ENCODE measurements around the gene ITGA6. TPM values are rescaled to one million over a fixed set of nuclear protein-coding genes. Genes with fewer than 3 reads are reported as not detected.

ITGA6 gene
- total and polyA plus RNA-seq, 2 donors from 2014 or later = 32.8 to 89.1 TPM

DNA sequence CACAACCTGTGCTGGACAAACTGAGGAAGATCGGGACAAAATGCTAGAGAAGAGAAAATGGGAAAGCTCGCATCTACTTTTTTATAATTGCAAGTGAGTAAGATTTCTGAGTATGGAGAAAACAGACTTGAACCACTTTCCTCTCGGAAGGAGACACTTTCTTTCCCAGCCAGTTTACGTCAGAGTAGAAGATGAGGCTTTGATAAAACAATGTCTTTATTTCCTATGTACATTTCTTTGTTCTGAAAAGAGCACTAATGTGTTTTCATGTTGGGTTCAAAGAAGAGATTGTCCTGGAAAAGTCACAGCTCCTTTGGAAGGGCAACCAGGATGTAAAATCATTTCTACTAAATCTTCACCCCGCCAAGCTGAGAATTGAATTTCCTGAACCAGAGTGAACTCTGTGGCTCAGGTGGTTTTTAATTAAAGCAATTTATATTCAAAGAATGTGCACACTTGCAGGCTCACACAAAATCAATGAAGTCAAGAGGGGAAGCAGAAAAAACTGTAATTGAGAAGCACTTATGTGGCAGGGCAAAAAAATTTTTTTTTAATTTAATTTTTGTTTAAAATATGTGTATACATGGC is 23.4 kb upstream of the ITGA6 start:
- intact Hi-C loops (cut with DNase I) = no loop called here
- Histone ChIP-seq H3K27me3 (ENCODE audit: control insufficient read depth, insufficient read depth, low read length) (no peaks in the 10 kb centered on the region), H3K27ac (ENCODE audit: low read depth in 2 of 2, low read length in 2 of 2) (peak overlapping the region in 1 of 2 donors; percentile 61), H3K9ac (ENCODE audit: low read length in 3 of 3) (no peak overlapping the region), H3K4me1 (ENCODE audit: control insufficient read depth in 2 of 3, insufficient read depth in 2 of 3, low read depth in 1 of 3, low read length in 3 of 3) (peaks cover 0 to 23% (median 19%) of the 10 kb centered on the region in 3 donors), H3K36me3 (ENCODE audit: control insufficient read depth in 2 of 3, insufficient read depth in 3 of 3, low read length in 3 of 3) (no peaks in the 10 kb centered on the region), H3K9me3 (ENCODE audit: control insufficient read depth in 2 of 3, insufficient read depth in 1 of 3, low read length in 3 of 3) (no peaks in the 10 kb centered on the region), H3K4me3 (ENCODE audit: low read length in 3 of 3) (no peak overlapping the region)
- peak in 2 of 5 donors; percentile 63 to 68 for DNase-seq
- FAIRE-seq = peak; percentile 35
- TF ChIP-seq, protein P1, sequence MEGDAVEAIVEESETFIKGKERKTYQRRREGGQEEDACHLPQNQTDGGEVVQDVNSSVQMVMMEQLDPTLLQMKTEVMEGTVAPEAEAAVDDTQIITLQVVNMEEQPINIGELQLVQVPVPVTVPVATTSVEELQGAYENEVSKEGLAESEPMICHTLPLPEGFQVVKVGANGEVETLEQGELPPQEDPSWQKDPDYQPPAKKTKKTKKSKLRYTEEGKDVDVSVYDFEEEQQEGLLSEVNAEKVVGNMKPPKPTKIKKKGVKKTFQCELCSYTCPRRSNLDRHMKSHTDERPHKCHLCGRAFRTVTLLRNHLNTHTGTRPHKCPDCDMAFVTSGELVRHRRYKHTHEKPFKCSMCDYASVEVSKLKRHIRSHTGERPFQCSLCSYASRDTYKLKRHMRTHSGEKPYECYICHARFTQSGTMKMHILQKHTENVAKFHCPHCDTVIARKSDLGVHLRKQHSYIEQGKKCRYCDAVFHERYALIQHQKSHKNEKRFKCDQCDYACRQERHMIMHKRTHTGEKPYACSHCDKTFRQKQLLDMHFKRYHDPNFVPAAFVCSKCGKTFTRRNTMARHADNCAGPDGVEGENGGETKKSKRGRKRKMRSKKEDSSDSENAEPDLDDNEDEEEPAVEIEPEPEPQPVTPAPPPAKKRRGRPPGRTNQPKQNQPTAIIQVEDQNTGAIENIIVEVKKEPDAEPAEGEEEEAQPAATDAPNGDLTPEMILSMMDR (IDR thresholded peaks at IDR 0.05; ENCODE audit: borderline replicate concordance, extremely low read depth, insufficient read depth) = no peak

DNA sequence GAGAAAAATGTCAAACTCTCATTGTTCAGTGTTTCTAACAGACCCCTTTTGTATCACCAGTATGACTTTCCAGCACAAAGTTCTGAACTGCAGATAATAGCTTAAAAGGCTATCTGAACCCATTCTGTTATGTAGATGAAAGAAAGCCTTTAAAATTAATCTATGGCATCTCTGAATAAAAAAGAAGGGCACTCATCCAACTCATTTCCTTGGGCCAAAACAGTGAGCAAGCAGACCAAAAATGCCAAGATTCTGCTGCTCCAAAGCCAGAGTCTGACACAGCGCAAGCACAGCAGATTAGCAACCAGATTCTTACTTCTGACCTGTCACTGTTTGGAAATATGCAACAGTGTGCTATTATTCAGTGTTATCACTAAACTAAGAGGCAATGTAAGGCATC is 22.6 kb upstream of the ITGA6 start:
- peaks cover 0 to 32% (median 24%) of the 10 kb centered on the region in 3 donors for H3K4me1 ChIP-seq (ENCODE audit: control insufficient read depth in 2 of 3, insufficient read depth in 2 of 3, low read depth in 1 of 3, low read length in 3 of 3)
- no peaks in the 10 kb centered on the region for H3K9me3 ChIP-seq (ENCODE audit: control insufficient read depth in 2 of 3, insufficient read depth in 1 of 3, low read length in 3 of 3)
- no peaks in the 10 kb centered on the region for H3K27me3 ChIP-seq (ENCODE audit: control insufficient read depth, insufficient read depth, low read length)
- no peak overlapping the region for H3K9ac ChIP-seq (ENCODE audit: low read length in 3 of 3)
- TF ChIP-seq, protein P1 (IDR thresholded peaks at IDR 0.05; ENCODE audit: borderline replicate concordance, extremely low read depth, insufficient read depth) = no peak
- H3K4me3 ChIP-seq (ENCODE audit: low read length in 3 of 3) = no peak overlapping the region
- peak overlapping the region; percentile 15 to 23 for H3K27ac ChIP-seq (ENCODE audit: low read depth in 2 of 2, low read length in 2 of 2)
- intact Hi-C loops (cut with DNase I) = no loop called here
- no peak for DNase-seq
- no peaks in the 10 kb centered on the region for H3K36me3 ChIP-seq (ENCODE audit: control insufficient read depth in 2 of 3, insufficient read depth in 3 of 3, low read length in 3 of 3)
- no peak for FAIRE-seq

DNA sequence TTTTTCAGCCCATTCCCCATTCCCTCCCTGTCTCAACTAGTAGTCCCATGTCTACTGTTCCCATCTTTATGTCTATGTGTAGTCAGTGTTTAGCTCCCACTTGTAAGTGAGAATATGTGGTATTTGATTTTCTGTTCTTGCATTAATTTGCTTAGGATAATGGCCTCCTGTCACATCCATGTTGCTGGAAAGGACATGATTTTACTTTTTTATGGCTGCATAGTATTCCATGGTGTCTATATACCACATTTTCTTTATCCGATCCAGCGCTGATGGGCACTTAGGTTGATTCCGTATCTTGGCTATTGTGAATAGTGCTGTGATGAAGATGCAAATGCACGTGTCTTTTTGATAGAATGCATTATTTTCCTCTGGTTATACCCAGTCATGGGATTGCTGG is 21.7 kb upstream of the ITGA6 start:
- intact Hi-C loops (cut with DNase I) = no loop called here
- Histone ChIP-seq H3K27me3 (ENCODE audit: control insufficient read depth, insufficient read depth, low read length) (no peaks in the 10 kb centered on the region), H3K27ac (ENCODE audit: low read depth in 2 of 2, low read length in 2 of 2) (no peak overlapping the region), H3K9ac (ENCODE audit: low read length in 3 of 3) (no peak overlapping the region), H3K36me3 (ENCODE audit: control insufficient read depth in 2 of 3, insufficient read depth in 3 of 3, low read length in 3 of 3) (no peaks in the 10 kb centered on the region), H3K4me1 (ENCODE audit: control insufficient read depth in 2 of 3, insufficient read depth in 2 of 3, low read depth in 1 of 3, low read length in 3 of 3) (peaks cover 0 to 32% (median 24%) of the 10 kb centered on the region in 3 donors), H3K9me3 (ENCODE audit: control insufficient read depth in 2 of 3, insufficient read depth in 1 of 3, low read length in 3 of 3) (no peaks in the 10 kb centered on the region), H3K4me3 (ENCODE audit: low read length in 3 of 3) (no peak overlapping the region)
- no peak for DNase-seq
- no peak for FAIRE-seq
- TF ChIP-seq, protein P1 (IDR thresholded peaks at IDR 0.05; ENCODE audit: borderline replicate concordance, extremely low read depth, insufficient read depth) = no peak

All from kidney (tissue), 14 donors.